HEK293T (cell line): ENCODE results near the gene CDH8.

Experiments used
- ELF4 ChIP-seq: fragments of 450-650 bp; IDR thresholded peaks from 2 replicates; pipeline ENCODE4 v1.6.1; 2017; ENCODE audit warnings: antibody characterized with exemption
- FOXA1 ChIP-seq: fragments of 450-650 bp; IDR thresholded peaks from 2 replicates; pipeline ENCODE4 v1.6.1; 2016; ENCODE audit warnings: mild to moderate bottlenecking
- FOXK2 ChIP-seq: fragments of 450-650 bp; IDR thresholded peaks from 2 replicates; pipeline ENCODE4 v1.6.1; 2016; ENCODE audit warnings: mild to moderate bottlenecking
- FOXM1 ChIP-seq: fragments of 450-650 bp; IDR thresholded peaks from 2 replicates; pipeline ENCODE4 v1.6.1; 2017; ENCODE audit warnings: mild to moderate bottlenecking, borderline replicate concordance
- HDGF ChIP-seq: fragments of 450-650 bp; IDR thresholded peaks from 2 replicates; pipeline ENCODE4 v1.6.1; 2017; ENCODE audit warnings: antibody characterized with exemption, borderline replicate concordance
- LEF1 ChIP-seq: fragments of 450-650 bp; IDR thresholded peaks from 2 replicates; pipeline ENCODE4 v1.6.1; 2017; ENCODE audit warnings: mild to moderate bottlenecking, borderline replicate concordance
- SP1 ChIP-seq: fragments of 450-650 bp; IDR thresholded peaks from 2 replicates; pipeline ENCODE4 v1.6.1; 2017
- SUZ12 ChIP-seq: fragments of 450-650 bp; IDR thresholded peaks from 2 replicates; pipeline ENCODE4 v1.6.1; 2016; ENCODE audit warnings: mild to moderate bottlenecking
- TARDBP ChIP-seq: fragments of 450-650 bp; IDR thresholded peaks from 2 replicates; pipeline ENCODE4 v1.6.1; 2016
- ZNF384 ChIP-seq: fragments of 450-650 bp; IDR thresholded peaks from 2 replicates; pipeline ENCODE4 v1.6.1; 2016
- TF ChIP-seq, protein P1 (sequence below): fragments of 450-650 bp; IDR thresholded peaks from 2 replicates; pipeline ENCODE4 v1.6.1; 2016

DNA sequence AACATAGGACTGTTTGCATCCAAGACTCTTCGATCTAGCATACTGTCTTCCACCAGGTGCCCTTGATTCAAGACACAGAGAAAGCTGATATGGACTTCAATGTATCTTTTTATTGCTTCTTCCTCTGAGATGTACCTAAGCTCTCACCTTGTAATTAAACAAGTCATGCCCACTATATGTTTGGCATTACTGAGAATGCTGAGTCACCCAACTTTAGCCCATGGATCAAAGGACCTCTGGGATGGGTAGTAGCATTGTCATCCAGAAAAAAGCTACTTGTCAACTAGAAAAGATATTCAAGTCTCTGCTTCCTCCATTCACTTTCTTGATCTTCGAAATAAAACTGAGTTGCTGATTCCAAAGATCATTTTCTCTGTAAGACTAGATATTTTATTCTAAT, 37.8 kb downstream of the CDH8 start:
- no peak for TF ChIP-seq FOXA1
- no peak for TF ChIP-seq FOXK2
- no peak for TF ChIP-seq SP1
- TF ChIP-seq, protein P1, sequence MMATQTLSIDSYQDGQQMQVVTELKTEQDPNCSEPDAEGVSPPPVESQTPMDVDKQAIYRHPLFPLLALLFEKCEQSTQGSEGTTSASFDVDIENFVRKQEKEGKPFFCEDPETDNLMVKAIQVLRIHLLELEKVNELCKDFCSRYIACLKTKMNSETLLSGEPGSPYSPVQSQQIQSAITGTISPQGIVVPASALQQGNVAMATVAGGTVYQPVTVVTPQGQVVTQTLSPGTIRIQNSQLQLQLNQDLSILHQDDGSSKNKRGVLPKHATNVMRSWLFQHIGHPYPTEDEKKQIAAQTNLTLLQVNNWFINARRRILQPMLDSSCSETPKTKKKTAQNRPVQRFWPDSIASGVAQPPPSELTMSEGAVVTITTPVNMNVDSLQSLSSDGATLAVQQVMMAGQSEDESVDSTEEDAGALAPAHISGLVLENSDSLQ, result no peak
- TF ChIP-seq TARDBP, result no peak
- TF ChIP-seq LEF1, result no peak
- TF ChIP-seq ELF4, result no peak
- TF ChIP-seq HDGF, result no peak
- no peak for TF ChIP-seq ZNF384
- TF ChIP-seq FOXM1, result no peak
- TF ChIP-seq SUZ12, result no peak
